Parathyroid adenoma (tissue), 2 donors: ENCODE results near the gene RBM22.

ENCODE experiments used
- H2AFZ ChIP-seq: fragments of 300-600 bp; sonication (generic); one replicate; pipeline ENCODE4 v1.7.0; 2017; ENCODE audit warnings: antibody characterized with exemption, mild to moderate bottlenecking
- H3K27ac ChIP-seq: fragments of 300-600 bp; sonication (generic); one replicate; pipeline ENCODE4 v1.7.0; 2017
- H3K27me3 ChIP-seq: fragments of 300-600 bp; sonication (generic); one replicate; pipeline ENCODE4 v1.7.0; 2017; ENCODE audit warnings: low read length; ENCODE audit not compliant: control insufficient read depth, insufficient read depth
- H3K36me3 ChIP-seq: fragments of 300-600 bp; sonication (generic); one replicate; pipeline ENCODE4 v1.7.0; 2017; ENCODE audit warnings: low read length; ENCODE audit not compliant: control insufficient read depth, insufficient read depth
- H3K4me1 ChIP-seq: fragments of 300-600 bp; sonication (generic); one replicate; pipeline ENCODE4 v1.7.0; 2017; ENCODE audit warnings: control low read depth
- H3K4me2 ChIP-seq: fragments of 300-600 bp; sonication (generic); one replicate; pipeline ENCODE4 v1.7.0; 2017; ENCODE audit warnings: low read length
- H3K4me3 ChIP-seq: fragments of 300-600 bp; sonication (generic); one replicate; pipeline ENCODE4 v1.7.0; 2017; ENCODE audit warnings: low read depth, low read length
- H3K79me2 ChIP-seq: fragments of 300-600 bp; sonication (generic); one replicate; pipeline ENCODE4 v1.7.0; 2017; ENCODE audit warnings: control low read depth
- H3K9ac ChIP-seq: fragments of 300-600 bp; sonication (generic); one replicate; pipeline ENCODE4 v1.7.0; 2017; ENCODE audit warnings: mild to moderate bottlenecking
- H3K9me3 ChIP-seq: fragments of 300-600 bp; sonication (generic); one replicate; pipeline ENCODE4 v1.7.0; 2017; ENCODE audit warnings: low read length; ENCODE audit not compliant: control insufficient read depth
- TF ChIP-seq, protein P1 (sequence below): fragments of 300-600 bp; sonication (generic); IDR thresholded peaks from one replicate; pipeline ENCODE4 v1.7.0; 2017; ENCODE audit warnings: antibody characterized with exemption, mild to moderate bottlenecking
- donor health status: primary hyperparathyroidism.

RBM22 gene

DNA sequence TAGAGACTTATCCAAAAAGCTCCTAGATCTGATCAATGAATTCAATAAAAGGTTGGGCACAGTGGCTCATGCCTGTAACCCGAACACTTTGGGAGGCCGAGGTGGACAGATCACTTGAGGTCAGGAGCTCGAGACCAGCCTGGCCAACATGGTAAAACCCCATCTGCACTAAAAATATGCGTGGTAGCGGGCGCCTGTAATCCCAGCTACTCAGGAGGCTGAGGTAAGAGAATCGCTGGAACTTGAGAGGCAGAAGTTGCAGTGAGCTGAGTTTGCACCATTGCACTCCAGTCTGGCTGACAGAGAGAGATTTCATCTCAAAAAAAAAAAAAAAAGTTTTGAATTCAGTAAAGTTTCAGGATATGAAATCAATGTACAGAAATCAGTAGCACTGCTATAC is 38.0 kb upstream of the RBM22 start:
- Histone ChIP-seq H3K27ac (no peak overlapping the region), H3K4me1 (no peaks in the 10 kb centered on the region), H3K9ac (no peak overlapping the region), H3K9me3 (no peaks in the 10 kb centered on the region), H3K4me3 (no peak overlapping the region), H3K79me2 (peaks cover 43% of the 10 kb centered on the region), H2AFZ (no peak overlapping the region), H3K4me2 (no peak overlapping the region), H3K27me3 (no peaks in the 10 kb centered on the region), H3K36me3 (no peaks in the 10 kb centered on the region)
- TF ChIP-seq, protein P1, sequence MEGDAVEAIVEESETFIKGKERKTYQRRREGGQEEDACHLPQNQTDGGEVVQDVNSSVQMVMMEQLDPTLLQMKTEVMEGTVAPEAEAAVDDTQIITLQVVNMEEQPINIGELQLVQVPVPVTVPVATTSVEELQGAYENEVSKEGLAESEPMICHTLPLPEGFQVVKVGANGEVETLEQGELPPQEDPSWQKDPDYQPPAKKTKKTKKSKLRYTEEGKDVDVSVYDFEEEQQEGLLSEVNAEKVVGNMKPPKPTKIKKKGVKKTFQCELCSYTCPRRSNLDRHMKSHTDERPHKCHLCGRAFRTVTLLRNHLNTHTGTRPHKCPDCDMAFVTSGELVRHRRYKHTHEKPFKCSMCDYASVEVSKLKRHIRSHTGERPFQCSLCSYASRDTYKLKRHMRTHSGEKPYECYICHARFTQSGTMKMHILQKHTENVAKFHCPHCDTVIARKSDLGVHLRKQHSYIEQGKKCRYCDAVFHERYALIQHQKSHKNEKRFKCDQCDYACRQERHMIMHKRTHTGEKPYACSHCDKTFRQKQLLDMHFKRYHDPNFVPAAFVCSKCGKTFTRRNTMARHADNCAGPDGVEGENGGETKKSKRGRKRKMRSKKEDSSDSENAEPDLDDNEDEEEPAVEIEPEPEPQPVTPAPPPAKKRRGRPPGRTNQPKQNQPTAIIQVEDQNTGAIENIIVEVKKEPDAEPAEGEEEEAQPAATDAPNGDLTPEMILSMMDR, result no peak

DNA sequence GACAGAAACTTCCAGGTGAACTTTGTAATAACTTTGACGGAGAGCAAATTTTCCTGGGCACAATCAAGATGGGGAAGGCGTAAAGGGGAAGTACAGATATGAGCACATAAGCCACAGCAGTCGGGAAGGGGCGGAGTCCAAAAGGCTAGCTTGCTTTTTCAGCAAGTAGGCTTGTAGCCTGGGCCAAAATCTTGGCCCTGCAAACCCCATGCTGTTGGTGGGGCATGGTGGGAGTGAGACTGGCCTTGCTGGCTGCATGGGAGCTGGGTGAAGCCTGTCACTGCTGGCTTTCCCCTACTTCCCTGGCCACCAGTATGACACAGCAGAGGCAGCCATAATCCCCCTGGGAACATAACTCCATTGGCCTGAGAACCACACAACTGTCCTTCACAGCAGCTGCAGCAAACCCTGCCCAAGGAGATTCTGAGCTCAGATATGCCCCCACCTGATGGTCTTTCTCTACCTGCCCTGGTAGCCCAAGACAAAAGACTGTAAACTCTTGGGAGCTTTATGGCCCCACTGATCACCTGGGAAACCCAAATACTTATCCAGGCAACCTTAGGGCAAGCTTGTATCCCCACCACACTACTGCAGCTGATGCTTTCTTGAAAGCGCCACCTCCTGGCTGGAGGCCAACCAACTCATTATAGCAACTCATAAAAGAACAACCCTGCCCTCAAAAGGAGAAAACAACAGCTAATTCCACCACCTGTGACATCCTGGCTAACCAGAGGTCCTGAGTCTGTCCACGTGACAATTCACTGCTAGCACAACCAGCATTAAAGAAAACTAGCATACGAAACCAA is 33.9 kb upstream of the RBM22 start:
- no peak overlapping the region for H3K4me2 ChIP-seq
- no peak overlapping the region for H3K27ac ChIP-seq
- H3K27me3 ChIP-seq, result no peaks in the 10 kb centered on the region
- H3K36me3 ChIP-seq, result no peaks in the 10 kb centered on the region
- H3K4me3 ChIP-seq, result no peak overlapping the region
- H3K9ac ChIP-seq, result no peak overlapping the region
- no peaks in the 10 kb centered on the region for H3K9me3 ChIP-seq
- H3K79me2 ChIP-seq, result peaks cover 34% of the 10 kb centered on the region
- TF ChIP-seq, protein P1, result no peak
- H3K4me1 ChIP-seq, result no peaks in the 10 kb centered on the region
- H2AFZ ChIP-seq, result no peak overlapping the region

DNA sequence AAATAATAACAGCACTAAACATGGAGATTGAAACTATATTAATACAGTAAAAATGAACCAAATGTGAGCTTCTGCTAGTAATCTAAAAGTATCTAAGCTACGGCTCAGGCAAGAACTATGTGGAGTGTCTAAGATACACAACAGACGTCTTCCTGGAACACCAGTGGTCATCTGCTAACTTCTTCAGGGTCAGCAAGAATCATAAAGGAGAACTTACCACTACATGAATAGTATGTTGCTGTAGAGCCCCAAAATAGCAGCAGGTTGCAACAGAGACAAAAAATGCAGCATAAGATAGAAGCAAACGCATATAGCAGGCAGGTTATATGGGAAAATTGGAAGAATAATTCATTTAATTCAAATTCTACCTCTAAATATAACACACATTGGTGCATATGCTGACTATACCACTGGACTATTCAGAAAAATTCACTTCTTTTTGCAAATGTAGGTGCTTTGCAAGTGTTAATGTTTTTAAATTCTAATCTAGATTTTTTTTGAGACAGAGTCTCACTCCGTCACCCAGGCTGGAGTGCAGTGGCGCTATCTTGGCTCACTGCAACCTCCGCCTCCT is 30.9 kb upstream of the RBM22 start:
- H2AFZ ChIP-seq, result no peak overlapping the region
- no peaks in the 10 kb centered on the region for H3K4me1 ChIP-seq
- H3K4me2 ChIP-seq, result no peak overlapping the region
- no peaks in the 10 kb centered on the region for H3K36me3 ChIP-seq
- H3K9me3 ChIP-seq, result no peaks in the 10 kb centered on the region
- no peak overlapping the region for H3K9ac ChIP-seq
- H3K27ac ChIP-seq, result no peak overlapping the region
- no peaks in the 10 kb centered on the region for H3K27me3 ChIP-seq
- H3K4me3 ChIP-seq, result no peak overlapping the region
- H3K79me2 ChIP-seq, result peaks cover 22% of the 10 kb centered on the region
- TF ChIP-seq, protein P1, result no peak

DNA sequence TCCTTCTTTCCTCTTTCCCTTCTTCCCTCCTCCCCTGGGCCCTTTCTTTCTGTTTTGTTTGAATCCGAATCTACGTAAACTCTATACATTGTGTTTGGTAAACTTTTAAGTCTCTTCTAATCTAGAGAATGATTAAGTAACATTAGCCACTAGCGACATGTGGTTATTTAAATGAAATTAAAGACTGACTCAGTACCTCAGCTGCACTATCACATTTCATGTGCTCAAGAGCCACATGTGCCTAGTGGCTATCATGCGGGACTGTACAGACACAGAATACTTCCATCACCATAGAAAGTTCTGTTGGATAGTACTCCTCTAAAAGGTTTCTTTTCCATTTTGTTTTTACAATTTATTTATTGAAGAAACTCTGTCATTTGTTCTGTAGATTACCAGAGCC is 29.0 kb upstream of the RBM22 start:
- Histone ChIP-seq H3K9me3 (no peaks in the 10 kb centered on the region), H3K27me3 (no peaks in the 10 kb centered on the region), H3K79me2 (peaks cover 6% of the 10 kb centered on the region), H3K27ac (no peak overlapping the region), H2AFZ (no peak overlapping the region), H3K4me2 (no peak overlapping the region), H3K36me3 (no peaks in the 10 kb centered on the region), H3K4me1 (no peaks in the 10 kb centered on the region), H3K9ac (no peak overlapping the region), H3K4me3 (no peak overlapping the region)
- TF ChIP-seq, protein P1, result no peak

DNA sequence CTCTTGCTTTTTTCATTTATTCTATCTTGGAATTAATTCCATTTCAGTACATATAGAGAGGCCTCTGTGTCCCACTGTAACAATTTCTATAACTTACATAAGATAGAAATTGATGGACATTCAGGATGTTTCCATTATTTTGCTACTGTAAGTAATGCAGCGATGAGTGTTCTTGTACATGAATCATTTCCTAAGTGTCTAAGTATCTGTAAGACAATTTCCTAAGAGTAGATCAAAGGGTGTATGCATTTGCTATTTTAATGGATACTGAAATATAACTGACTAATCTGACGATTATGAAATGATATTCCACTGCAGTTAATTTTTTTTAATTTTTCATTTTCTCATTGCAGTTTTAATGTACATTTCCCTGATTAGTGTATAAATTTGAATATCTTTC is 23.0 kb upstream of the RBM22 start:
- no peaks in the 10 kb centered on the region for H3K27me3 ChIP-seq
- H3K4me2 ChIP-seq, result no peak overlapping the region
- no peak overlapping the region for H3K27ac ChIP-seq
- TF ChIP-seq, protein P1, result no peak
- H3K9ac ChIP-seq, result no peak overlapping the region
- H3K9me3 ChIP-seq, result no peaks in the 10 kb centered on the region
- H3K4me1 ChIP-seq, result no peaks in the 10 kb centered on the region
- no peak overlapping the region for H3K4me3 ChIP-seq
- no peaks in the 10 kb centered on the region for H3K36me3 ChIP-seq
- H2AFZ ChIP-seq, result no peak overlapping the region
- no peaks in the 10 kb centered on the region for H3K79me2 ChIP-seq
